ENCODE measurements around the gene VPS37B.

- TF ChIP-seq, protein P1, sequence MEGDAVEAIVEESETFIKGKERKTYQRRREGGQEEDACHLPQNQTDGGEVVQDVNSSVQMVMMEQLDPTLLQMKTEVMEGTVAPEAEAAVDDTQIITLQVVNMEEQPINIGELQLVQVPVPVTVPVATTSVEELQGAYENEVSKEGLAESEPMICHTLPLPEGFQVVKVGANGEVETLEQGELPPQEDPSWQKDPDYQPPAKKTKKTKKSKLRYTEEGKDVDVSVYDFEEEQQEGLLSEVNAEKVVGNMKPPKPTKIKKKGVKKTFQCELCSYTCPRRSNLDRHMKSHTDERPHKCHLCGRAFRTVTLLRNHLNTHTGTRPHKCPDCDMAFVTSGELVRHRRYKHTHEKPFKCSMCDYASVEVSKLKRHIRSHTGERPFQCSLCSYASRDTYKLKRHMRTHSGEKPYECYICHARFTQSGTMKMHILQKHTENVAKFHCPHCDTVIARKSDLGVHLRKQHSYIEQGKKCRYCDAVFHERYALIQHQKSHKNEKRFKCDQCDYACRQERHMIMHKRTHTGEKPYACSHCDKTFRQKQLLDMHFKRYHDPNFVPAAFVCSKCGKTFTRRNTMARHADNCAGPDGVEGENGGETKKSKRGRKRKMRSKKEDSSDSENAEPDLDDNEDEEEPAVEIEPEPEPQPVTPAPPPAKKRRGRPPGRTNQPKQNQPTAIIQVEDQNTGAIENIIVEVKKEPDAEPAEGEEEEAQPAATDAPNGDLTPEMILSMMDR (IDR thresholded peaks at IDR 0.05), result no peak
- TF ChIP-seq YY1 (IDR thresholded peaks at IDR 0.05; ENCODE audit: low read depth), result no peak
Measured at GRCh38 chr12:122827258-122827657, 68.7 kb downstream of the VPS37B start.

Data from SK-N-SH (cell line).